NT2/D1 (cell line): ENCODE results near the gene VAV2.

Experiments
- YY1 ChIP-seq: IDR thresholded peaks from 2 replicates; pipeline ENCODE4 v1.6.1; 2011; ENCODE audit not compliant: insufficient read length, insufficient read depth
- ZNF274 ChIP-seq: IDR thresholded peaks from 2 replicates; pipeline ENCODE4 v1.6.1; 2011; ENCODE audit warnings: mild to moderate bottlenecking, low read depth, low read length

GRCh38 chr9:133938086-133938485, 54.0 kb downstream of the VAV2 start:
- no peak for TF ChIP-seq YY1
- TF ChIP-seq ZNF274, result no peak
